NB4 (cell line): ENCODE measurements around the gene CHCHD4.

Experiments used
- MYC ChIP-seq: IDR thresholded peaks from 2 replicates; pipeline ENCODE4 v1.6.1; 2011; ENCODE audit warnings: low read depth, low read length
- POLR2A ChIP-seq: IDR thresholded peaks from 2 replicates; pipeline ENCODE4 v1.6.1; 2011; ENCODE audit warnings: mild to moderate bottlenecking; ENCODE audit not compliant: insufficient read length; ENCODE audit errors: extremely low read depth
- TF ChIP-seq, protein P1 (sequence below): IDR thresholded peaks from one replicate; pipeline ENCODE4 v1.5.1; 2012; ENCODE audit warnings: low read depth, low read length
- TF ChIP-seq, protein P2 (sequence below): IDR thresholded peaks from 2 replicates; pipeline ENCODE4 v1.6.1; 2011; ENCODE audit warnings: low read depth, low read length

DNA sequence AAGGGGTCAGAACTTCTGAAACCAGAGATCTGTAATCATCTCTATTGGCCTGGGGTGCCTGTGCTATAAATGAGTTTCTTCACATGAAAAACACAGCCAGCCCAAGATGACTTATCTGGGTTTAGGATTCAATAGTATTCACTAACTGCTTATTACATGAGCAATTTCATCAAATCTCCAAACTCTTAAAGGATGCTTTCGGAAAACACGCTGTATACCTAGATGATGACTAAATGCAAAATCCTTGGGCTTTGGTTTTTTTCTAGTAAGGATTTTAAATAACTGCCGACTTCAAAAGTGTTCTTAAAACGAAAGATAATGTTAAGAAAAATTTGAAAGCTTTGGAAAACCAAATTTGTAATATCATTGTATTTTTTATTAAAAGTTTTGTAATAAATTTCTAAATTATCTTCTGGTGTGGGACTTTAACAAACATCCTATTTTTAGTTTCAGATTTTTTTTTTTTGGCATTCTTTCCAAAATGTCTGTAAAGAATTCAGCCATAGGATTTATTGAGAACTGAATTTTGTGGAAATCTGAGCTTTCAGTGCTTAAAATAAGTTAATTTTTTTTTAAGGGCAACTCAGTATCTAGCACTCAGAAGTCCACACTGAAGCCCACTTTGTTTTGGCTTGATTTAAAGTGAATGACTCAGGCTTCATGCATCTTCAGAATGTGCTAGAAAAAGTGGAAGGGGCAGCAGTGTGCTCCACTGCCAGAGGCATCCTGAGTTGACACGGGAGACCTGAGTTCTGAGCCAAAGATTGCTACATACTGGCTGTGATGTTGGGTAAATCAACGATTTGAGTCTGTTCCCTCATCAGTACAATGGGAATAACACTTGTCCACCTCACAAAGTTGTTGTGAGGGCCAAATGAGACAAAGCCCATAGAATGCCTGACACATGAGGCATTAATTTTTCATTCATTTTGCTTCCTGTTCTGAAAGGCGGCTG, 18.9 kb upstream of the CHCHD4 start:
- TF ChIP-seq, protein P1, sequence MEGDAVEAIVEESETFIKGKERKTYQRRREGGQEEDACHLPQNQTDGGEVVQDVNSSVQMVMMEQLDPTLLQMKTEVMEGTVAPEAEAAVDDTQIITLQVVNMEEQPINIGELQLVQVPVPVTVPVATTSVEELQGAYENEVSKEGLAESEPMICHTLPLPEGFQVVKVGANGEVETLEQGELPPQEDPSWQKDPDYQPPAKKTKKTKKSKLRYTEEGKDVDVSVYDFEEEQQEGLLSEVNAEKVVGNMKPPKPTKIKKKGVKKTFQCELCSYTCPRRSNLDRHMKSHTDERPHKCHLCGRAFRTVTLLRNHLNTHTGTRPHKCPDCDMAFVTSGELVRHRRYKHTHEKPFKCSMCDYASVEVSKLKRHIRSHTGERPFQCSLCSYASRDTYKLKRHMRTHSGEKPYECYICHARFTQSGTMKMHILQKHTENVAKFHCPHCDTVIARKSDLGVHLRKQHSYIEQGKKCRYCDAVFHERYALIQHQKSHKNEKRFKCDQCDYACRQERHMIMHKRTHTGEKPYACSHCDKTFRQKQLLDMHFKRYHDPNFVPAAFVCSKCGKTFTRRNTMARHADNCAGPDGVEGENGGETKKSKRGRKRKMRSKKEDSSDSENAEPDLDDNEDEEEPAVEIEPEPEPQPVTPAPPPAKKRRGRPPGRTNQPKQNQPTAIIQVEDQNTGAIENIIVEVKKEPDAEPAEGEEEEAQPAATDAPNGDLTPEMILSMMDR: no peak
- TF ChIP-seq POLR2A (no peak), MYC (0 out of 2 replicates have a peak, but pooled peaks have one; percentile 9)
- TF ChIP-seq, protein P2, sequence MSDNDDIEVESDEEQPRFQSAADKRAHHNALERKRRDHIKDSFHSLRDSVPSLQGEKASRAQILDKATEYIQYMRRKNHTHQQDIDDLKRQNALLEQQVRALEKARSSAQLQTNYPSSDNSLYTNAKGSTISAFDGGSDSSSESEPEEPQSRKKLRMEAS: 0 out of 2 replicates have a peak, but pooled peaks have one; percentile 10
